ENCODE results near the gene WIPF2.
A peak's percentile ranks its signal among the peaks of the same experiment; 100 is the strongest.

The WIPF2 gene

GRCh38 chr17:40307740-40308239 lies 88.7 kb downstream of the WIPF2 start:
- no peak for DNase-seq
- in situ Hi-C loops (cut with HindIII; ENCODE audit: low pct_ligation_motif_present, low pct_unique_long_range_greater_than_20kb, low sequenced_read_pairs): loop anchor here (25.0 kb wide), 1 partner anchor 230 kb away; no protein-coding TSS in a partner anchor

- in situ Hi-C loops (cut with HindIII; ENCODE audit: low pct_ligation_motif_present, low pct_unique_long_range_greater_than_20kb, low sequenced_read_pairs): loop anchor here (25.0 kb wide), 1 partner anchor 228 kb away; no protein-coding TSS in a partner anchor
- DNase-seq: peak; percentile 62
These were observed 90.2 kb downstream of the WIPF2 start, which contains the start of gene RARA for GRCh38 chr17:40309031-40309948. TSS of gene RARA (plus strand) at chr17:40309180. CDS start at chr17:40331219, 22,039 bp downstream.

GRCh38 chr17:40309949-40310510 lies 90.9 kb downstream of the WIPF2 start:
- in situ Hi-C loops (cut with HindIII; ENCODE audit: low pct_ligation_motif_present, low pct_unique_long_range_greater_than_20kb, low sequenced_read_pairs): loop anchor here (25.0 kb wide), 1 partner anchor 227 kb away; no protein-coding TSS in a partner anchor
- DNase-seq: no peak

- in situ Hi-C loops (cut with HindIII; ENCODE audit: low pct_ligation_motif_present, low pct_unique_long_range_greater_than_20kb, low sequenced_read_pairs): loop anchor here (25.0 kb wide), 1 partner anchor 226 kb away; no protein-coding TSS in a partner anchor
- DNase-seq: no peak
These were observed 91.8 kb downstream of the WIPF2 start for GRCh38 chr17:40310882-40311391.

- peak; percentile 53 for DNase-seq
- in situ Hi-C loops (cut with HindIII; ENCODE audit: low pct_ligation_motif_present, low pct_unique_long_range_greater_than_20kb, low sequenced_read_pairs): loop anchor here (25.0 kb wide), 1 partner anchor 226 kb away; no protein-coding TSS in a partner anchor
These were observed 92.5 kb downstream of the WIPF2 start for GRCh38 chr17:40311575-40311974.

- peak; percentile 72 for DNase-seq
- in situ Hi-C loops (cut with HindIII; ENCODE audit: low pct_ligation_motif_present, low pct_unique_long_range_greater_than_20kb, low sequenced_read_pairs): loop anchor here (25.0 kb wide), 1 partner anchor 225 kb away; no protein-coding TSS in a partner anchor
These were observed 93.1 kb downstream of the WIPF2 start for GRCh38 chr17:40312131-40312731.

GRCh38 chr17:40312893-40313667 lies 94.0 kb downstream of the WIPF2 start:
- in situ Hi-C loops (cut with HindIII; ENCODE audit: low pct_ligation_motif_present, low pct_unique_long_range_greater_than_20kb, low sequenced_read_pairs): loop anchor here (25.0 kb wide), 1 partner anchor 224 kb away; no protein-coding TSS in a partner anchor
- DNase-seq: no peak

- in situ Hi-C loops (cut with HindIII; ENCODE audit: low pct_ligation_motif_present, low pct_unique_long_range_greater_than_20kb, low sequenced_read_pairs): loop anchor here (25.0 kb wide), 1 partner anchor 223 kb away; no protein-coding TSS in a partner anchor
- peak; percentile 47 for DNase-seq
These were observed 94.8 kb downstream of the WIPF2 start for GRCh38 chr17:40313668-40314583.

- peak; percentile 98 for DNase-seq
- in situ Hi-C loops (cut with HindIII; ENCODE audit: low pct_ligation_motif_present, low pct_unique_long_range_greater_than_20kb, low sequenced_read_pairs): loop anchor here (25.0 kb wide), 1 partner anchor 223 kb away; no protein-coding TSS in a partner anchor
These were observed 95.5 kb downstream of the WIPF2 start for GRCh38 chr17:40314584-40314956.

GRCh38 chr17:40315206-40315605 lies 96.1 kb downstream of the WIPF2 start:
- DNase-seq: no peak
- in situ Hi-C loops (cut with HindIII; ENCODE audit: low pct_ligation_motif_present, low pct_unique_long_range_greater_than_20kb, low sequenced_read_pairs): loop anchor here (25.0 kb wide), 1 partner anchor 222 kb away; no protein-coding TSS in a partner anchor

- no peak for DNase-seq
- in situ Hi-C loops (cut with HindIII; ENCODE audit: low pct_ligation_motif_present, low pct_unique_long_range_greater_than_20kb, low sequenced_read_pairs): loop anchor here (25.0 kb wide), 1 partner anchor 221 kb away; no protein-coding TSS in a partner anchor
These were observed 96.8 kb downstream of the WIPF2 start for GRCh38 chr17:40315678-40316570.

- DNase-seq: peak; percentile 79
- in situ Hi-C loops (cut with HindIII; ENCODE audit: low pct_ligation_motif_present, low pct_unique_long_range_greater_than_20kb, low sequenced_read_pairs): loop anchor here (25.0 kb wide), 1 partner anchor 221 kb away; no protein-coding TSS in a partner anchor
These were observed 97.7 kb downstream of the WIPF2 start for GRCh38 chr17:40316571-40317344.

- peak; percentile 87 for DNase-seq
- in situ Hi-C loops (cut with HindIII; ENCODE audit: low pct_ligation_motif_present, low pct_unique_long_range_greater_than_20kb, low sequenced_read_pairs): loop anchor here (25.0 kb wide), 1 partner anchor 220 kb away; no protein-coding TSS in a partner anchor
These were observed 98.3 kb downstream of the WIPF2 start for GRCh38 chr17:40317345-40317873.

Measured in ACHN (cell line).